RWPE2 (cell line): ENCODE data around the gene ADAM10.

Experiments used
- ATAC-seq: fragments of 200-7000 bp; cut with Tn5 transposase; 3 replicates; pipeline ENCODE4 v1.9.1; 2021; ENCODE audit warnings: low read depth
- DNase-seq: peaks from one replicate; pipeline ENCODE4 v3.0.0-alpha.2; 2020; ENCODE audit warnings: low spot score
- H3K27ac ChIP-seq: fragments of 450-650 bp; 2 replicates; pipeline ENCODE4 v1.5.1; 2017; ENCODE audit warnings: mild to moderate bottlenecking; ENCODE audit not compliant: poor library complexity, severe bottlenecking
- H3K27me3 ChIP-seq: fragments of 250-450 bp; sonication (Bioruptor Pico); 2 replicates; pipeline ENCODE4 v1.5.1; 2021; ENCODE audit warnings: mild to moderate bottlenecking, moderate library complexity; ENCODE audit not compliant: insufficient read depth, poor library complexity, severe bottlenecking
- H3K36me3 ChIP-seq: fragments of 250-450 bp; sonication (Bioruptor Pico); 2 replicates; pipeline ENCODE4 v1.5.1; 2020; ENCODE audit warnings: low read depth, mild to moderate bottlenecking, moderate library complexity
- H3K4me1 ChIP-seq: fragments of 250-450 bp; sonication (Bioruptor Pico); 2 replicates; pipeline ENCODE4 v1.5.1; 2021; ENCODE audit warnings: mild to moderate bottlenecking, moderate library complexity; ENCODE audit not compliant: insufficient read depth, poor library complexity, severe bottlenecking
- H3K4me3 ChIP-seq: fragments of 250-450 bp; sonication (Bioruptor Pico); 2 replicates; pipeline ENCODE4 v1.5.1; 2021; ENCODE audit warnings: mild to moderate bottlenecking, moderate library complexity; ENCODE audit not compliant: severe bottlenecking
- H3K9me3 ChIP-seq: fragments of 250-450 bp; sonication (Bioruptor Pico); 2 replicates; pipeline ENCODE4 v1.5.1; 2021; ENCODE audit warnings: mild to moderate bottlenecking, moderate library complexity; ENCODE audit not compliant: severe bottlenecking
- TF ChIP-seq, protein P1 (sequence below): fragments of 450-650 bp; IDR thresholded peaks from one replicate; pipeline ENCODE4 v1.5.1; 2017; ENCODE audit warnings: mild to moderate bottlenecking, moderate library complexity; ENCODE audit not compliant: poor library complexity, severe bottlenecking

ADAM10 gene

DNA sequence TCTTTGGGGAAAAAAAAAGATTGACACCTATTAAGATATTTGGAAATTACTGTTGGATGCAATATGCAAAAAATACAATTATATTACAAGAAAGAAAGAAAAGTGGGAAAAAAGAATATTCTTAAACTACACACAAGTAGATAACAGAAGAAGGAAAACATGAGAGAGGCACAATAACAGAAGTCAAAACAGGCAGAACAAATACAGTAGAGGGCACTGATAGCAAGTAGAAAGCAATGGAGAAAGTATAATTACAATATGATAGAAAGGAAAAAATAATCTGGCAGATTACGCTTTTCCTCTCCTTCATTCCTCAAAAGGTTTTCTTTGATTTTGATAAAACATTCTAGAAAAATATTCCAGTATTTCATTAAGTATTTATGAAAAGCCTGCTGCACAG, 72.1 kb downstream of the ADAM10 start:
- H3K36me3 ChIP-seq, result peaks cover 41% of the 10 kb centered on the region
- H3K27me3 ChIP-seq, result no peaks in the 10 kb centered on the region
- DNase-seq, result no peak
- no peak for ATAC-seq
- H3K4me3 ChIP-seq, result no peak overlapping the region
- no peaks in the 10 kb centered on the region for H3K9me3 ChIP-seq
- no peak overlapping the region for H3K27ac ChIP-seq
- peaks cover 8% of the 10 kb centered on the region for H3K4me1 ChIP-seq
- TF ChIP-seq, protein P1, sequence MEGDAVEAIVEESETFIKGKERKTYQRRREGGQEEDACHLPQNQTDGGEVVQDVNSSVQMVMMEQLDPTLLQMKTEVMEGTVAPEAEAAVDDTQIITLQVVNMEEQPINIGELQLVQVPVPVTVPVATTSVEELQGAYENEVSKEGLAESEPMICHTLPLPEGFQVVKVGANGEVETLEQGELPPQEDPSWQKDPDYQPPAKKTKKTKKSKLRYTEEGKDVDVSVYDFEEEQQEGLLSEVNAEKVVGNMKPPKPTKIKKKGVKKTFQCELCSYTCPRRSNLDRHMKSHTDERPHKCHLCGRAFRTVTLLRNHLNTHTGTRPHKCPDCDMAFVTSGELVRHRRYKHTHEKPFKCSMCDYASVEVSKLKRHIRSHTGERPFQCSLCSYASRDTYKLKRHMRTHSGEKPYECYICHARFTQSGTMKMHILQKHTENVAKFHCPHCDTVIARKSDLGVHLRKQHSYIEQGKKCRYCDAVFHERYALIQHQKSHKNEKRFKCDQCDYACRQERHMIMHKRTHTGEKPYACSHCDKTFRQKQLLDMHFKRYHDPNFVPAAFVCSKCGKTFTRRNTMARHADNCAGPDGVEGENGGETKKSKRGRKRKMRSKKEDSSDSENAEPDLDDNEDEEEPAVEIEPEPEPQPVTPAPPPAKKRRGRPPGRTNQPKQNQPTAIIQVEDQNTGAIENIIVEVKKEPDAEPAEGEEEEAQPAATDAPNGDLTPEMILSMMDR, result peak; percentile 52

DNA sequence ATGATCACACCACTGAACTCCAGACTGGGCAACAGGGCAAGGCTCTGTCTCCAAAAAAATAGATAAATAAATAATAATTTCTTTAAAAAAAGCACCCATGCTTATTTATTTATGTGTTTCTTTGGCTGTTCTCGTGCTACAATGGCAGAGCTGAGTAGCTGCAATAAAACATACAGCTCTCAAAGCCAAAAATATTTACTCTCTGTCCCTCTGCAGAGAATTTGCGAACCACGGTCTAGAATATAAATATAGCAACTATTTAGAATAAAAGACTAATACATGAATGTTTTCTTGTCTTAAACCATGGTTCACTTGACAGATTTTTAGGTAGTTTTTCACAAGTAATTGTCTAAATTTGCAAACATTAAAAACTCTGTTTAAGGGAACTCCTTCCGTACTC, 72.7 kb downstream of the ADAM10 start:
- DNase-seq (no peak), ATAC-seq (no peak)
- H3K27me3 ChIP-seq, result no peaks in the 10 kb centered on the region
- peaks cover 8% of the 10 kb centered on the region for H3K4me1 ChIP-seq
- H3K4me3 ChIP-seq, result no peak overlapping the region
- H3K27ac ChIP-seq, result no peak overlapping the region
- TF ChIP-seq, protein P1, result no peak
- H3K36me3 ChIP-seq, result peaks cover 45% of the 10 kb centered on the region
- no peaks in the 10 kb centered on the region for H3K9me3 ChIP-seq

DNA sequence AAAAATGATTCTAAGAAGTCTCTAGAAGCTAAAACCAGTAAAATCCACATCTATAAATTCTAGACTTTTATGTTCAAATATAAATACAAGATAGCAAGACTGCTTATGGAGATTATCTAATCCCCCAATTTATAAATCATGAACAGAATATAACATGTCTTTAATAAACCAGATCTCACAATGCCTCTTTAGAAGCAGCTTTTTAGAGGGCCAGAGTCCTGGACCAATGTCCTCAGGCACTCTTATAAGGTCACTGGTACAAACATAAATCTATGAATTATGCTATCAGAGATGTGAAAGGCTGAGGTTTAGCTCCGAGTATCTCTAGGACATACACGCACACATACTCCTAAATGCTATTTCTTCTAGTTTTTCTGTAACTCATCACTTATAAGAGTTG, 78.3 kb downstream of the ADAM10 start:
- no peak overlapping the region for H3K27ac ChIP-seq
- DNase-seq (no peak), ATAC-seq (no peak)
- TF ChIP-seq, protein P1, result no peak
- no peaks in the 10 kb centered on the region for H3K27me3 ChIP-seq
- H3K9me3 ChIP-seq, result no peaks in the 10 kb centered on the region
- no peaks in the 10 kb centered on the region for H3K4me1 ChIP-seq
- H3K4me3 ChIP-seq, result no peak overlapping the region
- H3K36me3 ChIP-seq, result peaks cover 25% of the 10 kb centered on the region

DNA sequence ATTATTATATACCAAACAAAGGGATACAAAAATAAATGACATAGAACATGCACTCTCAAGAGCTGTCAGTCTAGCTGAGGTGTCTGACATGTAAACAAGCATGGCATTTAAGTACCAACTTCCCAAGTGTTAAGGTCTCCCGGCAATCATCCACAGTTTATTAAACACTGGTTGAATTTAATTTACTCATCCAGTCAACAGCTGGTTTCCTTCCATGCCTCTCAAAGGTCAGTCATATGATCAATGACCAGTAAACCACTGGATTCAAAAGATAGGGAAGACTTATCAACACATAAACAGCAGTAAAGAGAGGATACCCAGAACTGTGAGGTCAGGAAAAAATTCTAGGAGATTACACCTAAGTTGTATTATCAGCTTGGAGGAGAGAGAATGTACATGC, 80.4 kb downstream of the ADAM10 start:
- TF ChIP-seq, protein P1, result no peak
- Histone ChIP-seq H3K27ac (no peak overlapping the region), H3K36me3 (peaks cover 22% of the 10 kb centered on the region), H3K4me1 (no peaks in the 10 kb centered on the region), H3K9me3 (no peaks in the 10 kb centered on the region), H3K4me3 (no peak overlapping the region), H3K27me3 (no peaks in the 10 kb centered on the region)
- ATAC-seq (no peak), DNase-seq (no peak)

DNA sequence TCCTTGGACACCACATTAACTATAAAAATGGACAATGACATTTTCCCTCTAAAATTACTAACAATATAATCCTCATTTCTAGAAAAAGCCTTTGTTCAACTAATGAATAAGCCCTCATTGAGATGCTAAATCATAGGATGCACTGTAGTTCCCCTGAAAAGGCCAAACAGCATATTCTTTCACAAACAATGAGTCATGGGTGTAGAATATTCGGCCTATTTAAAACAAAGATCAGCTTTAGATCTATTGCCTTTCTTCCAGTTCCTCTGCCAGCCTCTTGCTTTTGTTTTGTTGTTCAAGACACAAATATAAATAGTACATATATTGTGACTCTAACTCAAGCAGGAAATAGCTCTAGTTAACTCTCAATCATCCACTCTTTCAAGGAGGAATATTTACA, 82.5 kb downstream of the ADAM10 start:
- peaks cover 37% of the 10 kb centered on the region for H3K36me3 ChIP-seq
- no peaks in the 10 kb centered on the region for H3K27me3 ChIP-seq
- H3K4me1 ChIP-seq, result no peaks in the 10 kb centered on the region
- DNase-seq (no peak), ATAC-seq (no peak)
- TF ChIP-seq, protein P1, result no peak
- no peak overlapping the region for H3K4me3 ChIP-seq
- H3K9me3 ChIP-seq, result no peaks in the 10 kb centered on the region
- H3K27ac ChIP-seq, result no peak overlapping the region
